ENCODE measurements around the gene AMBRA1. TPM values are rescaled to one million over a fixed set of nuclear protein-coding genes. Genes with fewer than 3 reads are reported as not detected.

Gene AMBRA1
- total RNA-seq, 3 donors from 2014 or later (not counting 1 experiment from before 2014, with no cell fraction given), result 41.3 to 52.7 (median 46.2) TPM

- no peaks in the 10 kb centered on the region for H3K27me3 Mint-ChIP-seq (ENCODE audit: low read depth in 2 of 2)
- peak overlapping the region; percentile 52 to 61 for H3K27ac Mint-ChIP-seq
- H3K36me3 Mint-ChIP-seq, result no peaks in the 10 kb centered on the region
- intact Hi-C loops (cut with micrococcal nuclease), result no loop called here
- H3K4me3 Mint-ChIP-seq, result no peak overlapping the region
- no peak for TF ChIP-seq CTCF (IDR thresholded peaks at IDR 0.05)
- DNase-seq (peak in 1 of 2 donors; percentile 62), ATAC-seq (peak in 2 of 3 donors; percentile 43 to 67)
- WGBS (ENCODE audit: insufficient coverage), result 74% methylated on average over 6 of the region's 6 CpGs
- Histone ChIP-seq H3K36me3 (ENCODE audit: control insufficient read depth, insufficient read depth, low read length) (peaks cover 32% of the 10 kb centered on the region), H3K4me3 (ENCODE audit: low read length) (no peak overlapping the region), H3K9me3 (ENCODE audit: control insufficient read depth, insufficient read depth, low read length) (no peaks in the 10 kb centered on the region), H3K4me1 (ENCODE audit: control insufficient read depth, insufficient read depth, low read length) (no peaks in the 10 kb centered on the region), H3K27me3 (ENCODE audit: control insufficient read depth, insufficient read depth, low read length) (no peaks in the 10 kb centered on the region), H3K27ac (ENCODE audit: low read length) (no peak overlapping the region)
- H3K4me1 Mint-ChIP-seq, result peaks cover 12 to 17% of the 10 kb centered on the region in 2 donors
- H3K9me3 Mint-ChIP-seq, result no peaks in the 10 kb centered on the region
These were observed 103.9 kb downstream of the AMBRA1 start for GRCh38 chr11:46489656-46490560.

GRCh38 chr11:46485856-46486443, 107.9 kb downstream of the AMBRA1 start:
- H3K4me3 ChIP-seq (ENCODE audit: low read length), result no peak overlapping the region
- no peak for DNase-seq
- H3K4me1 Mint-ChIP-seq, result peaks cover 15 to 17% of the 10 kb centered on the region in 2 donors
- no peak overlapping the region for H3K27ac ChIP-seq (ENCODE audit: low read length)
- no peak overlapping the region for H3K4me3 Mint-ChIP-seq
- H3K27me3 Mint-ChIP-seq (ENCODE audit: low read depth in 2 of 2), result no peaks in the 10 kb centered on the region
- H3K27ac Mint-ChIP-seq, result peak overlapping the region in 1 of 2 donors; percentile 29
- H3K27me3 ChIP-seq (ENCODE audit: control insufficient read depth, insufficient read depth, low read length), result no peaks in the 10 kb centered on the region
- WGBS (ENCODE audit: insufficient coverage), result 100% methylated on average over 3 of the region's 4 CpGs
- H3K36me3 ChIP-seq (ENCODE audit: control insufficient read depth, insufficient read depth, low read length), result peaks cover 7% of the 10 kb centered on the region
- intact Hi-C loops (cut with micrococcal nuclease), result no loop called here
- no peaks in the 10 kb centered on the region for H3K36me3 Mint-ChIP-seq
- H3K4me1 ChIP-seq (ENCODE audit: control insufficient read depth, insufficient read depth, low read length), result no peaks in the 10 kb centered on the region
- no peaks in the 10 kb centered on the region for H3K9me3 Mint-ChIP-seq
- H3K9me3 ChIP-seq (ENCODE audit: control insufficient read depth, insufficient read depth, low read length), result no peaks in the 10 kb centered on the region
- no peak for TF ChIP-seq CTCF (IDR thresholded peaks at IDR 0.05)
- ATAC-seq, result no peak

GRCh38 chr11:46484101-46484500, 109.7 kb downstream of the AMBRA1 start:
- H3K4me3 ChIP-seq (ENCODE audit: low read length), result no peak overlapping the region
- no peak overlapping the region for H3K4me3 Mint-ChIP-seq
- intact Hi-C loops (cut with micrococcal nuclease), result no loop called here
- DNase-seq (no peak), ATAC-seq (no peak)
- no peaks in the 10 kb centered on the region for H3K27me3 ChIP-seq (ENCODE audit: control insufficient read depth, insufficient read depth, low read length)
- no peaks in the 10 kb centered on the region for H3K9me3 ChIP-seq (ENCODE audit: control insufficient read depth, insufficient read depth, low read length)
- H3K27me3 Mint-ChIP-seq (ENCODE audit: low read depth in 2 of 2), result no peaks in the 10 kb centered on the region
- peaks cover 7 to 9% of the 10 kb centered on the region in 2 donors for H3K4me1 Mint-ChIP-seq
- H3K27ac ChIP-seq (ENCODE audit: low read length), result no peak overlapping the region
- H3K4me1 ChIP-seq (ENCODE audit: control insufficient read depth, insufficient read depth, low read length), result no peaks in the 10 kb centered on the region
- no peak for TF ChIP-seq CTCF (IDR thresholded peaks at IDR 0.05)
- H3K36me3 Mint-ChIP-seq, result no peaks in the 10 kb centered on the region
- peak overlapping the region in 1 of 2 donors; percentile 21 for H3K27ac Mint-ChIP-seq
- H3K9me3 Mint-ChIP-seq, result no peaks in the 10 kb centered on the region
- no peaks in the 10 kb centered on the region for H3K36me3 ChIP-seq (ENCODE audit: control insufficient read depth, insufficient read depth, low read length)

All from natural killer cell (primary cell).